NB4 (cell line): ENCODE results near the gene MYO10.

Experiments used
- DNase-seq: peaks from one replicate; pipeline ENCODE4 v3.0.0; 2010; ENCODE audit warnings: low read depth
- H3K4me3 ChIP-seq: one replicate; pipeline ENCODE4 v1.5.1; 2011; ENCODE audit warnings: mild to moderate bottlenecking, low read depth, low read length, moderate library complexity
- CTCF ChIP-seq: IDR thresholded peaks from one replicate; pipeline ENCODE4 v1.5.1; 2012; ENCODE audit warnings: low read depth, low read length
- MAX ChIP-seq: IDR thresholded peaks from 2 replicates; pipeline ENCODE4 v1.6.1; 2011; ENCODE audit warnings: low read depth, low read length
- MYC ChIP-seq: IDR thresholded peaks from 2 replicates; pipeline ENCODE4 v1.6.1; 2011; ENCODE audit warnings: low read depth, low read length
- POLR2A ChIP-seq: IDR thresholded peaks from 2 replicates; pipeline ENCODE4 v1.6.1; 2011; ENCODE audit warnings: mild to moderate bottlenecking; ENCODE audit not compliant: insufficient read length; ENCODE audit errors: extremely low read depth

The MYO10 gene

GRCh38 chr5:16970260-16970659, 34.2 kb upstream of the MYO10 start:
- no peak for DNase-seq
- H3K4me3 ChIP-seq: no peak overlapping the region
- no peak for TF ChIP-seq POLR2A
- TF ChIP-seq MYC: no peak
- no peak for TF ChIP-seq MAX
- no peak for TF ChIP-seq CTCF

- no peak overlapping the region for H3K4me3 ChIP-seq
- TF ChIP-seq MAX: no peak
- no peak for TF ChIP-seq MYC
- TF ChIP-seq CTCF: no peak
- no peak for TF ChIP-seq POLR2A
- no peak for DNase-seq
Measured at GRCh38 chr5:16965581-16965980, 29.5 kb upstream of the MYO10 start.

- no peak for DNase-seq
- no peak overlapping the region for H3K4me3 ChIP-seq
- TF ChIP-seq MYC: no peak
- TF ChIP-seq CTCF: no peak
- TF ChIP-seq MAX: no peak
- no peak for TF ChIP-seq POLR2A
Measured at GRCh38 chr5:16963821-16964220, 27.7 kb upstream of the MYO10 start.

- no peak for DNase-seq
- no peak for TF ChIP-seq CTCF
- TF ChIP-seq MAX: no peak
- TF ChIP-seq MYC: no peak
- no peak overlapping the region for H3K4me3 ChIP-seq
Measured at GRCh38 chr5:16961131-16961530, 25.0 kb upstream of the MYO10 start.

- no peak overlapping the region for H3K4me3 ChIP-seq
- TF ChIP-seq POLR2A (no peak), MYC (no peak), CTCF (no peak), MAX (no peak)
- no peak for DNase-seq
Measured at GRCh38 chr5:16957304-16958196, 21.5 kb upstream of the MYO10 start.
